SIG-M5 (cell line): ENCODE results near the gene CMC2.

Experiments used
- DNase-seq: peaks from one replicate; lab custom pipeline; 2025; lab: John Stamatoyannopoulos, UW

Gene CMC2

DNA sequence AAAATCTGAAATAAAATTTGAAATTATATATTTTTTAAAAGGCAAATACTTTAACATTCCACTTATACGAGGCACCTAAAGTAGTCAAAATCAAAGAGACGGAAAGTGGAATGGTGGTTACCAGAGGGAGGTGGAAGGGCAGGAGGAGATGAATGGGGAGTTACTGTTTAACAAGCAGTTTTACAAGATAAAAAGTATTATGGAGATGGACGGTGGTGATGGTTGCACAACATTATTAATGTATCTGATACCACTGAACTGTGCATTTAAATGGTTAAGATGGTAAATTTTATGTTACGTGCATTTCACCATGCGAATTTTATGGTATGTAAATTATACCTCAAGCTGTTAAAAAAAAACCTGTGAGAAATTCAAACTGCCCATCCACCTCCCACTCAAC, 5.4 kb downstream of the CMC2 start:
- DNase-seq = no peak

DNA sequence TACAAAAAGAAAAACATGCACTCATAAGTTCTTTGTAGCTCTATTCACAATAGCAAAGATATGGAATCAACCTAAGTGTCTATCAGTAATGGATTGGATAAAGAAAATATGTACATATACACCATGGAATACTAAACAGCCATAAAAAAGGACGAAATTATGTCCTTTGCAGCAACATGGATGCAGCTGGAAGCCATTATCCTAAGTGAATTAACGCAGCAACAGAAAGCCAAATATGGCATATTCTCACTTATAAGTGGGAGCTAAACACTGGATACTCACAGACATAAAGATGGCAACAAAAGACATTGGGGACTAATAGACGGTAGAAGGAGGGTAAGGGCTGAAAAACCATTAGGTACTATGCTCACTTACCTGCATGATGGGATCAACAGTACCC, 5.8 kb downstream of the CMC2 start:
- no peak for DNase-seq

DNA sequence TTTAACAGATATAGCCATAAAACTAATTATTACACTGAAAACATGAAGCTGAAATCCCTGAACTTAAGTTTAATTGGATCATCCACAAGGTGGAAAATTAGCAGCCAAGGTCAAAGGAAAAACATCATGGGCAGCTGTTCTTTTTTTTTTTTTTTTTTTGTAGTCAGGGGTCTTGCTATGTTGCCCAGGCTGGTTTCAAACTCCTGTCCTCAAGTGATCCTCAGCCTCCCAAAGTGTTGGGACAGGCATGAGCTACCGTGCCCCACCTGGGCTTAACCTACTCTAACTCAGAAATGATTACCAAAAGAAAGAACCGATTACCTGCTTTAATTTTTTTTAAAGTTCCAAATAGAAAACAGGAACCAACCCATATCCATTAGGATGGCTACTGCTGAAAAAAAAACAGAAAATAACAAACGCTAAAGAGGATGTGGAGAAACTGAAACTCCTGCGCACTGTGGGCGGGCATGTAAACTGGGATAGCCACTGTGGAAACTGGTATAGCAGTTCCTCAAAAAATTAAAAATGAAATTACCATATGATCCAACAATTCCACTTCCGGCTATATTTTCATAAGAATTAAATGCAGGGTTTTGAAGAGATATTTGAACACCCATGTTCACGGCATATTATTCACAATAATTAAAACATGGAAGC, 8.6 kb downstream of the CMC2 start:
- DNase-seq = no peak

DNA sequence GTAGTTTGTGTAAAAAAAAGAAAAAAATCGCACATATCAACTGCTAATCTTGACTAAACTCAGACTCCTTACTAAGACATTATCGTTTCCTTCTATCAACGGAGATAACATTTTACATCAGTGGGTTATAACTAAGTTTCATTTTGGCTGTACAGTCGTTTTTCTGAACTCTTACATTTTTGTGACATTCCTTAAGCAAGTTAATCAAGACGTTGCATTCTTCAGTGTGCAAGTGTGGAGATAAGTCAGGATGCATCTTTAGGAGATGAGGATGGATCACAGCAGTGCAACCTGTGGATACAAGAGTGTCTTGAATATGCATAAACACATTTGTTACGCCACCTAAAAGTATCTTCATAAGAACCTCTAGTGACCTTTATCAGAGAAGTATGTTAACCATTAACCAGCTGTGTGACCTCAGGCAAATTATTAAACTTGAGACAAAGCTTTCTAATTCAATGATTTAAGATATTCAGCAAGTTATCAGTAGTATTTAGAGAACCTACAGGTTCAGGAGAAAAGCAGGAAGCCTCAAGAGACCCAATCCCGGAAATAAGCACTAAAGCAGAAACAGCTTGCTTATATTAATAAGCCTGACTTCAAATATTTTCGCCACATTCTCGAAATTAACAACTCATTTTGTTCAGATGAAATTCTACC, 9.4 kb downstream of the CMC2 start:
- DNase-seq = no peak

DNA sequence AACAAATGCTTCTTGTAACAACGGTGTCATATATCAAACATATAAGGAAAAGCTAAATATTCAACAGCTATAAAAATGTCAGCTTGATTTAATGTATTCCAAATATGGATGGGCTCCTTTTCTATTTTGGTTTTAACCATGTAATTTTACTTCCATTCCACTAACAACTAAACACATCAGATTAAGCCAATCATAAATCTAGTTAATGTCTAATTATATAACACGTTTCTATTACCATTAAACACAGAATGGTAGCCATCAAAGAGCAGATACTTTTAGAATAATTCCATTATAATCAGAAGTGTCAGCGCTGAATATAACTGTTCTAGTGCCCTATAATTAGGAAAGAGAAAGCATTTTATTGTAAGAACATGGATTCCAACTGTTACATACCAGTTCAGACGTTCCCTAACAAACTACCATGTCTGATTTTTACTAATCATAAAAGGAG, 10.0 kb downstream of the CMC2 start:
- no peak for DNase-seq

DNA sequence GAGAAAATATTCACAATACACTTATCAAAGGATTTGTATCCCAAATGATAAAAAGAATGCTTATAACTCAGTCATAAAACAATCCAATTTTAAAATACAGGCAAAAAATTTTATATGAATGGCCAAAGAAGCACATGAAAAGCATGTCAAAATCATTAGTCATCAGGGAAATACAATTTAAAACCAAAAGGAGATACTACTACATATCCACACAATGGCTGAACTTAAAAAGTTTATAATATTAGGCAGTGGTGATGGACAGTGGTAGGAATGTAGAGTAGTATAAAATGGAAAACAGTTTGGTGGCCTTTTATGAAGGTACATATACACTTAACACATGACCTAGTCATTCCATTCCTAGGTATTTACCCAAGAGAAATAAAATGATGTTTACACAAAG, 12.2 kb downstream of the CMC2 start:
- DNase-seq = no peak

DNA sequence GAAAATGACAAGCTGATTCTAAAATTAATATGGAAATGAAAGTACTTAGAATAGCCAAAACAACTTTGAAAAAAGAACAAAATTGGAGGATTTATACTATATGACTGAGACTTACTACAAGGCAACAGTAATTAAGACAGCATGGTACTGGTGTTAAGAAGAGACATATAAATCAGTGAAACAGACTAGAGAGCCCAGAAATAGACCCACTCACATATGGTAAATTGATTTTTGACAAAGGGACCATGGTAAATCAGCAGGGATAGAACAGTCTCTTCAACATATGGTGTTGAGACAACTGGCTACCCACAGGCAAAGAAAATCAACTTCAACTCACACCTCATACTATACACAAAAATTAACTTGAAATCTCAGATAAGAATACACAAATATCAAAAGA, 12.9 kb downstream of the CMC2 start:
- DNase-seq = no peak

DNA sequence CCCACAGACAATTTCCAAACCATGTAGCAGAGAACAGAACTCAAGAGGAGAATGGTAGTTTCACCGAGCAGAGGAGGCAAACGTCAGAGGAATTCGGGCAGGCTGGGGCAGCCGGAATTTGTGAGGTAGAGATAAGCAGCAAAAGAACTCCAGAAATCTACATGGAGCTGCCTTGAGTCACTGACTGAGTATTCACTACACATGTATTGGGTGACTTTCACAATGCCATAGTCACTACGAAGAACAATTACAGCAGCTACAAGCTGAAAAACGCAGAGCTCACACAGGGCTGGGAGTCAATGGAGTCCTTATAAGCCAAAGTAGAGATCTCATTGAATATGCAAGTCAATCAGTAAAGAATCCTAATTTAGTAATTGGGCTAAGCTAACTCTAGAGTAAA, 13.4 kb downstream of the CMC2 start:
- no peak for DNase-seq

DNA sequence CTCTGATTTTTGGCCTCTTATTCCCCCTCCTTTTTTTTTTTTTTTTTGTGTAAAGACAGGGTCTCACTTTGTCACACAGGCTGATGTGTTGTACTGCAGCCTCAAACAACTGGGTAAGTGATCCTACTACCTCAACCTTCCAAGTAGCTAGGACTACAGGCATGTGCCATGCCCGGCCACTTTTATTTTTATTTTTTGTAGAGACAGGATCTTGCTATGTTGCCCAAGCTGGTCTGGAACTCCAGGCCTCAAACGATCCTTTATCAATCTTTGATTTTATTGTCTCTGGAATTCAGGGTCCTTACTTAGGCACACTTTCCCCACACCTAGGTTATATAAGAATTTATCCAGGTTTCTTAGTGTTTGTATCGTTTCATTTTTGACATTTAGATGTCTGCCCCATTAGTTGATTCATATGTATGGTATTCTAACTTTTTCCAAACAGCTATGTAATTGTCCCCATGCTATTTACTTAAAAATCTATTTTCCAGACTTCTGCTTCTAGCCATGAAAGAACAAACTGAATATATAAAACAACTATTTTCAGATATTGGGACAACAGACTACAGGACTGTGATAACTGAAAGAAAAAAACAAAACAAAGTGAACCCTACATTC, 13.9 kb downstream of the CMC2 start:
- DNase-seq = no peak

DNA sequence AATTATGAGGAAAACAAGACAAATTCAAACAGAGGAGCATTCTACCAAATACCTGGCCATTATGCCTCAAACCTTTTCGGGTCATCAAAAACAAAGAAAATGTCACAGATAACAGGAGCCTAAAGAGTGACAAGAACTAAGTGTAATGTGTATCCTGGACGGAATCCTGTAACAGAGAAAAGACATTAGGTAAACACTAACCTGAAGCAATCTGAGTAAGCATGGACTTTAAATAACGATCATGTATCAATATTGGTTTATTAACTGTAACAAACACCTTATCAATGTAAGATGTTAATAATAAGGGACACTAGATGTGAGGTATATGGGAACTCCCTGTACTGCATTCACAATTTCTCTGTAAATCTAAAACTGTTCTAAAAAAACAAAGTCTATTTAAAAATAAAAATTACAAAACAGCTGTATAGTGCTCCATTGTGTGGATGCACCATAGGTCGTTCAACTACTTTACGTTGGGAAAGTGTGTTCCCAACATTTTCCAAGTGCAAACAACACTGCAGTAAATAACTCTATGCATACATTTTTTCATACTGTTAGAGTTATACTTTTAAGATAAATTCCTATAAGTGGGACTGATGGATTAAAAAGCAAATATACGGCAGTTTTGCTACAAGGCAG, 14.8 kb downstream of the CMC2 start:
- no peak for DNase-seq

DNA sequence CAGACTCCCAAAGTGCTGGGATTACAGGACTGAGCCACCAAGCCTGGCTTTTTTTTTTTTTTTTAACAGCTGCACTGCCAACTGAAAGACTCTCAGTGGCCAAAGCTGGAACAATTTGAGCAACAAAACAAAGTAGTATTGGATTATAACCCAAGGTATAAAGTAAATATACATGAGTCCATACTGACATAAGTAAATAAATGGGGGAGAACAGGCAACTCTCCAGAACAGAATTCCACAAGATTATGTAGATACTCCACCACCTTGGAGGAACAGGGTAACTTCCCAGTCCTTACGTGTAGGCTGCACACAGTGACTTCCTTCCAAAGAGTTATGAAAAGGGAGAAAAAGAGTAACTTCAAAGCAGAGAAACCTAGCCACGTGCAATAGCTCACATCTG, 15.7 kb downstream of the CMC2 start:
- no peak for DNase-seq

DNA sequence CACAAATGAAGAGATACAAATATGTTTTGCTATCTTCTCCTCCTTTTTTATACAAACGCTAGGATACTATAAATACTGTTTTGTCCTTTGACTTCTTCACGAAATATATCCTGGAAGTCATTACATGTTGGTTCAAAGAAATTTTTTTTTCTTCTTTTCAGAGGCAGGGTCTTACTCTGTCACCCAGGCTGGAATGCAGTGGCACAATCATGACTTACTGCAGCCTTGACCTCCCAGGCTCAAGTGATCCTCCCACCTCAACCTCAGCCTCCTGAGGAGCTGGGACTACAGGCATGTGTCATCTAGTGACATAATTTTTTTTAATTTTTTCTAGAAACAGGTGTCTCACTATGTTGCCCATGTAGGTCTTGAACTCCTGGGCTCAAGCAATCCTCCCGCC, 16.1 kb downstream of the CMC2 start:
- DNase-seq = no peak

DNA sequence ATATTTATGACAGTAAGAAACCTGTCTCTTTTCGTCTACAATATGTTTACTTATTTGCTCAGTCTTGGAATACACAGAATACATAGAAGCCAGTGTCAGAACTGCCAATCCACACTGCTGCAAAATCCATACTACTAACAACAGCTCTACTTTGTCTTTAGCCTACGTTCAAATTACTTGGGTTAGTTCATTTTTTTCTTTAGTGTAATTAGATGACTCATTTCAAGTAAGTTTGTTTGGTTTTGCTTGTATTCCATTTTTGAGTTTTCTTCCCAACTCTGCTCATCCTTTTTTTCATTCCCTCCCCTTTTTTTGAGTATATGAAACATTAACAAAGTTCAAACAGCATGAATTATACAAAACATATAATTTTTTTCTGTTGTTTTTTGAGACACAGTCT, 16.9 kb downstream of the CMC2 start:
- DNase-seq = no peak

DNA sequence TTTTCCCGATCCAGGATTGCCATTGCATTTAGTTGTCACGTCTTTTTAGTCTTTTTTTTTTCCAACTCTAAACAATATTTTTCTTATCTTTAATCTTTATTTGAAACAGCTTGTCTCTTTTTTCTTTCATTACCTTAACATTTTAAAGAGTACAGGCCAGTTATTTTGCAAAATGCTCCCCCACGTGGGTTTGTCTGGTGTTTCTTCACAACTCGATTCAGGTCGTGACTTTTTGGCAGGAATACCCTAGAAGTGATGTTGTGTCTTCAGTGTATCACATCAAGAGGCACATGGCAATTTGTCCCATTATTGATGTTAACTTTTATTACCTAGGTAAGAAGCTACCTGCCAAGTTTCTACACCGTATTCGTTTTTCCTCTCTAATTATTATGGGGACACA, 17.9 kb downstream of the CMC2 start:
- DNase-seq = no peak

DNA sequence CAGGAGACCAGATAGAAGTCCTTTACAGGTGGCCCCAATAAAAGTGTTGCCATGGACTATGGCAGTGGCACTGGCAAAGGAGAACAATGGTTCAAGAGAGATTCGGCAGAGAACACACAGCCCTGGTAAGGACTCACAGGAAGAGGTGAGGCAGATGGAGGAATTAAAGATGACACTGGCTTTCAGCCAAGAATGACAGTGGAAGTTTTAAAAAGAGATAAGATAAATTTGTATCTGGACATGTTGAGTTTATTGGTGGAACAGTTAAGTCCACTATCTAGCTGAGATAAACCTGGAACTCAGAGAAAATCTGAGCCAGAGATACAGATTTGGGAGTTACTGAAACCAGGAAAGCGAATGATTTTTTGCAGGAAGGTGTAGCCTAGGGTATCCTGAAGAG, 20.1 kb downstream of the CMC2 start:
- no peak for DNase-seq

DNA sequence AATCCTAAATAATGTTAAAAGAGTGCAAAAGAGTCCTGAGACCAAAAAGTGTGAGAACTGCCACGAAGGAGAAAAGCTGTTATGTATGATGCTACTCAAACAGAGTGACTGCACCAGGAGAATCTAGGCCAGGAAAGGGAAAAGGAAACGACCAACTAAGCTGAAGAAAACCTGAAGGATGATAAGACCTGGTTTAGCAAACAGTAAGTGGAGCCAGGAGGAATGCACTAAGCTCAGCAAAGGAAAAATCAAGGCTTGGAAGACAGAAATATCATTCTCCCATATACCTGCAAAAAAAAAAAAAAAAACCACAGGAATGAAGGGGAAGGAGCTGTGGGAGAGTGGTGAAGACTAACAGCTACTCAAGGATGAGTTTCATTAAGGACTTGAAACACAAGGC, 21.1 kb downstream of the CMC2 start:
- no peak for DNase-seq

DNA sequence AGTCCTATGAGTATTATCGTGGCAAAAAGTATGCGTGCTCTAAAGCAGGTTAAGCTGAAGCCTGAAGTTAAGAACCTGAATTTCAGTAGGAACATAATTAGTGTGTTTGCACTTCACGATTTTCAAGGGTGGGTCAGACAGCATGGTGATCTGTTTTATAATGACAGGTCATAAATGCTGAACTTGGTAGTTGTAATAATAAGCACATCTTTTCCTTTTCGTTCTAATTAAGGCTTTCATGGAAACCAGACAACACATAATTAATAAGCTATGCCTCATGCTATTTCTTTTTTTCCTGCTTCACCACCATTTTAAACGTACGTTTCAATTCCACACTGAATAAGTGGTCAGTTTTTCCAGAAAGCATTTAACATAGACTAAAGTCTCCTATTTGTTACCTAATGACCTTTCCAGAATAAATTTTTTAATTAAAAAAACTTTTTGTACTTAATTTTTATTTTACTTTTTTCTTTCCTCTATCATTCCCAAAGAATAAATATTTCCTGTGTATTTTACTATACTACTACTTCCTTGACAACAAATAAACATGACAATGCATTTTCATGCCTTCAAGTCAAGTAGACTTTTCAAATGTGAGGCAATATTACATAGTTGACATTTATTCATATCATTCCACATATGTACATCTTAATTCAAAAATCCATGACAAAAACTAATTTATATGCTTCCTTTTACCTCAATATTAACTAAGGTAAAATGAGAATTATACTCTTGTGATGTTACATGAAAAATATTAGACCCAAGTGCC, 22.4 kb downstream of the CMC2 start:
- DNase-seq = no peak

DNA sequence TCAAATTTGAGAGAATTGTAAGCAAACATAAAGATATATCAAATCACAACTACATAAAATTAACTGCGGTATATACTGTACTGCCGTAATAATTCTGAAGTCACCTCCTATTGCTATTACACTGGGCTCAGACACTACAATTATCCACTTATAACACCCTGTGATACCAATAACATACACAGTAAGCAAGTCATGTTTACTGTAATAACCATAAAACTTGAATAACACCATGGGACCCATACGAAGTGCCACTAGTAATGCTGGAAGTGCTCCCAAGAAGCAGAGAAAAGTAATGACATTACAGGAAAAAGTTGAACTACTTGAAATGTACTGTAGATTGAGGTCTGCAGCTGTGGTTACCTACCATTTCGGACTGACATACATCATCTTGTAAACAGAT, 24.0 kb downstream of the CMC2 start:
- DNase-seq = no peak

DNA sequence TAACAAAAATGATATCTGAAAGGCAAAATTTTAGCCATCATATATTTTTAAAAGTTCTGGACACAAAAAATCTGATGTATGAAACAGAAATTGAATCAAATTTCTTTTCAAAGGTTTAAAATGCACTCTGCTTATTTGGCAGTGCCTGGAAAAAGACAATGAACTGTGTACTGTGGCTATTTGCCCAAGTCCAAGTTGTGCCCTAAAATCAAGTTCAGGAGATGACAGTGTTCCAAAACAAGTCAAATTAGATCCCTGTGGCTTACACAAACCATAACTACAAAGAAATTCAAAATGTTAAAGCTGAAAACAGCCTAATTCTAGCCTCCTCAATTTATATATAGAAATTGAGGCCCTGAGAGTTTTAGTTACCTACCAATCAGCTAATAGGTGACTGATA, 25.6 kb downstream of the CMC2 start:
- no peak for DNase-seq

DNA sequence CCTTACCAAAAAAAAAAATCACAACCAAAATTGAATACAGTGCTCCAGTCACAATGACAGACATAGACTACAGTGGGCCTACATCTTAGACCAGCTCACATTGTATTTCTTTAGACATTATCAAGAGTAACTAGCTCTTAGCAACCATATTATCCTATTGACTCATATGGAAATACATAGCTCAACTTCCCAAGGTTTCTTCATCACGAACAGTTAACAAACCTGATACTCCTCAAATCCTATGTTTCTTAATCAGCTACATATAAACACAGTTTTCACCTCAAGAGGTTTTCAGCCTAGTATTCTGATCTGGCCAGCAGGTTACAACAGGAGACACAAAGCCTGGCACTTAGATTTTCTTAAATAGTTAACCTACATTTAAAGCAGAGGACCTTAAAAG, 29.7 kb downstream of the CMC2 start:
- DNase-seq = no peak

DNA sequence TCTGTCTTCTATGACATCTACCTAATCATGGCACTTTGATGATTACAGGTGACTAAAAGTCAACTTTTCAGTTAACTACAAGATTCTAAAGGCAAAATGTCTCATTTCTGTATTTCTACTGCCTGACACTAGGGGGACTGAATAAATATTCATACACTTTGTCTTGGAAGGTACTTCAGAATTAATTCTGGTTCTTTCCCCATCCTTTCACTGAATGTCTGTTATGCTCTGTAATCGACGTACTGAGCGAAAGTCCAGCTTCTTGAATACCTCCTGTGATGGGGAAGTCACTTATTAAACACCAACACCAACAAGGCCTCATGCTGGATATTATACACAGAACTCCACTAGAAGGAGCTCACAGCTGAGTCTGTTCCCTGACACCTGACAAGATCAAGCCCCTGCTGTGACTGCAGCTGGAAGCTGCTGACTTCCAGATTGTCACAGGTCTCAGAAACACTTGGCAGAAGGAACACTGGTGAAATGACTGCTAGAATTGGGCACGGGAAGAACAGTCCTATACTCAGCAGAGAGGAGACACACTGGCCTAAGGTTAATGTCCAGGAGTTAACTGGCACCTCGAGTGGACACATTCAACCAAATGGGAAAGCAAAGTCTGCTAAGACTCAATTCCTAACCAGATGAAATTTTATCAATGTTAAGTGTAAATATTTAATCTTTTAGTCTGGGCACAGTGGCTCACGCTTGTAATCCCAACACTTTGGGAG, 31.9 kb downstream of the CMC2 start:
- no peak for DNase-seq

DNA sequence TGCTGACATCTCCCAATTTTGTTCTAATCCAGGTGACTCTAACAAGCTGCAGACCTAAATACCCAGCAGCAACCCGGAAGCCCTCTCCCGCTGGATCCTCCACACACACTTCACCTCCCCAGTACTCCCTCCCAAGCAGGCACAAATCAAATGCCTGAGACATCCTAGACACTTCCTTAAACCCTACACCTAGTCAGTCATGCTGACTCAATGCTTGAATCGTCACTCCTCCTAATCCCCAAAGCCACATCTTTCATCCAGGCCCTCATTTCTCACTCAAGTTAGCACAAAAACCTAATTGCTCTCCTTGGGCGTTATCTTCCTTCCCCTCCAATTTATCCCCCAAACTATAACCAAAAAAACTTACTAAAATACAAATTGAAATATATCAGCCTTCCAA, 32.7 kb downstream of the CMC2 start:
- no peak for DNase-seq
